Measurements from ENCODE around the gene BRICD5. TPM values are rescaled to one million over a fixed set of nuclear protein-coding genes. Genes with fewer than 3 reads are reported as not detected.
A peak's percentile ranks its signal among the peaks of the same experiment; 100 is the strongest.
"Not testable (repeated sequence)": the region's sequence is repeated elsewhere in the genome, so short reads cannot be mapped to it uniquely, and the experiment has no call there.

Gene BRICD5
- total RNA-seq, 1 experiment from 2014 or later: 4.8 TPM

- Histone ChIP-seq H3K9me2 (replicated peaks; ENCODE audit: low read length) (no peaks in the 10 kb centered on the region), H4K20me1 (ENCODE audit: low read length) (no peaks in the 10 kb centered on the region), H3K4me2 (ENCODE audit: low read length) (peak within 1 kb of the TSS; percentile 96), H3K4me3 (ENCODE audit: low read length) (peak within 1 kb of the TSS; percentile 85), H3K9me3 (ENCODE audit: low read length) (no peaks in the 10 kb centered on the region), H3K9ac (ENCODE audit: low read length) (peak within 1 kb of the TSS; percentile 96), H3K27ac (ENCODE audit: low read length) (peak within 1 kb of the TSS; percentile 69), H3K36me3 (ENCODE audit: low read depth, low read length) (no peaks in the 10 kb centered on the region), H3K27me3 (ENCODE audit: low read length) (no peaks in the 10 kb centered on the region), H3K79me2 (ENCODE audit: low read length) (peaks cover 25% of the 10 kb centered on the region), H2AFZ (ENCODE audit: low read length) (peak within 1 kb of the TSS; percentile 78), H3F3A (ENCODE audit: low read length, unreplicated experiment) (no peaks in the 10 kb centered on the region), H3K4me1 (ENCODE audit: insufficient read depth, low read length) (peaks cover 14% of the 10 kb centered on the region)
- no TSS peak for BruUV-seq (replicated peaks)
- POLR2A ChIA-PET (ENCODE audit: unreplicated experiment): interaction anchor here (0.7 kb wide), 1 partner anchor 98 kb away, joined by 4 read pairs; no protein-coding TSS in a partner anchor
- ATAC-seq (peak; percentile 64), DNase-seq (peak; percentile 75)
- TF ChIP-seq CTCF (conservative IDR thresholded peaks at IDR 0.05; ENCODE audit: low read depth, low read length) (no peak), EZH2phosphoT487 (IDR thresholded peaks at IDR 0.05; ENCODE audit: borderline replicate concordance, low read length) (peak; percentile 56; the same call in 1 of the 2 replicates)
- CTCF ChIA-PET: no interaction called here
- intact Hi-C loops (cut with micrococcal nuclease): no loop called here
These were observed 5.3 kb downstream of the BRICD5 start, which contains the start of gene MLST8 for GRCh38 chr16:2205104-2205966. Gene MLST8, plus strand, starts transcription at chr16:2205454. Its CDS starts 632 bp downstream, at chr16:2206086.

- DNase-seq (no peak), ATAC-seq (no peak)
- Histone ChIP-seq H3K27ac (ENCODE audit: low read length) (peak overlapping the region; percentile 69; the same call in 1 of the 2 replicates), H3F3A (ENCODE audit: low read length, unreplicated experiment) (no peaks in the 10 kb centered on the region), H3K4me1 (ENCODE audit: insufficient read depth, low read length) (peaks cover 14% of the 10 kb centered on the region), H3K4me3 (ENCODE audit: low read length) (peak overlapping the region; percentile 85), H4K20me1 (ENCODE audit: low read length) (no peaks in the 10 kb centered on the region), H3K4me2 (ENCODE audit: low read length) (peak overlapping the region; percentile 96), H3K9me2 (replicated peaks; ENCODE audit: low read length) (no peaks in the 10 kb centered on the region), H3K9me3 (ENCODE audit: low read length) (no peaks in the 10 kb centered on the region), H3K36me3 (ENCODE audit: low read depth, low read length) (no peaks in the 10 kb centered on the region), H2AFZ (ENCODE audit: low read length) (peak overlapping the region; percentile 78; the same call in 1 of the 2 replicates), H3K27me3 (ENCODE audit: low read length) (no peaks in the 10 kb centered on the region), H3K79me2 (ENCODE audit: low read length) (peaks cover 25% of the 10 kb centered on the region), H3K9ac (ENCODE audit: low read length) (peak overlapping the region; percentile 96)
- intact Hi-C loops (cut with micrococcal nuclease): no loop called here
- TF ChIP-seq CTCF (conservative IDR thresholded peaks at IDR 0.05; ENCODE audit: low read depth, low read length): no peak
- no peak for TF ChIP-seq EZH2phosphoT487 (IDR thresholded peaks at IDR 0.05; ENCODE audit: borderline replicate concordance, low read length)
- no peak for TF ChIP-seq EZH2 (IDR thresholded peaks at IDR 0.05; ENCODE audit: low read length, unreplicated experiment)
- POLR2A ChIA-PET (ENCODE audit: unreplicated experiment): interaction anchor here (0.7 kb wide), 1 partner anchor 99 kb away, joined by 4 read pairs; no protein-coding TSS in a partner anchor
- CTCF ChIA-PET: no interaction called here
- TSS peak; percentile 72 for BruUV-seq (replicated peaks)
These were observed 6.1 kb downstream of the BRICD5 start for GRCh38 chr16:2204416-2205103.

GRCh38 chr16:2203119-2203688, 7.5 kb downstream of the BRICD5 start:
- POLR2A ChIA-PET (ENCODE audit: unreplicated experiment); BruUV-seq (replicated peaks); CTCF ChIA-PET; intact Hi-C loops (cut with micrococcal nuclease); H3K27me3 ChIP-seq (ENCODE audit: low read length); H3F3A ChIP-seq (ENCODE audit: low read length, unreplicated experiment); H2AFZ ChIP-seq (ENCODE audit: low read length); ATAC-seq; H3K27ac ChIP-seq (ENCODE audit: low read length); DNase-seq; H3K9ac ChIP-seq (ENCODE audit: low read length); H4K20me1 ChIP-seq (ENCODE audit: low read length); H3K9me2 ChIP-seq (replicated peaks; ENCODE audit: low read length); H3K36me3 ChIP-seq (ENCODE audit: low read depth, low read length); H3K4me3 ChIP-seq (ENCODE audit: low read length); H3K9me3 ChIP-seq (ENCODE audit: low read length); H3K4me2 ChIP-seq (ENCODE audit: low read length): not testable (repeated sequence)
- H3K4me1 ChIP-seq (ENCODE audit: insufficient read depth, low read length): peaks cover 14% of the 10 kb centered on the region
- peaks cover 25% of the 10 kb centered on the region for H3K79me2 ChIP-seq (ENCODE audit: low read length)
